ENCODE results near the gene IFNL2. TPM values are rescaled to one million over a fixed set of nuclear protein-coding genes. Genes with fewer than 3 reads are reported as not detected.

IFNL2 gene
- polyA plus RNA-seq, 1 donor from 2014 or later = not detected

- Histone ChIP-seq H2AFZ (ENCODE audit: low read depth, low read length) (no peak overlapping the region), H3K9ac (ENCODE audit: low read length) (no peak overlapping the region), H3K9me2 (ENCODE audit: insufficient read depth, low read length) (no peaks in the 10 kb centered on the region), H3K79me2 (replicated peaks; ENCODE audit: insufficient read depth, low read length) (no peaks in the 10 kb centered on the region), H3K9me3 (ENCODE audit: low read length) (no peaks in the 10 kb centered on the region), H3K27me3 (ENCODE audit: insufficient read depth, low read depth, low read length) (peaks cover 22% of the 10 kb centered on the region), H3K36me3 (ENCODE audit: insufficient read depth, low read length) (no peaks in the 10 kb centered on the region), H4K20me1 (ENCODE audit: insufficient read depth) (no peaks in the 10 kb centered on the region), H3K27ac (ENCODE audit: low read length) (no peak overlapping the region), H3K4me3 (ENCODE audit: low read length) (no peak overlapping the region), H3K4me2 (ENCODE audit: low read length) (no peak overlapping the region), H3F3A (ENCODE audit: insufficient read depth, low read length, poor library complexity, severe bottlenecking) (no peaks in the 10 kb centered on the region)
- no peak for TF ChIP-seq REST (IDR thresholded peaks at IDR 0.05; ENCODE audit: borderline replicate concordance)
- TF ChIP-seq POLR2AphosphoS5 (IDR thresholded peaks at IDR 0.05) = no peak
Measured at GRCh38 chr19:39252458-39252857, 15.7 kb upstream of the IFNL2 start.

- H3K27me3 ChIP-seq (ENCODE audit: insufficient read depth, low read depth, low read length) = peaks cover 12% of the 10 kb centered on the region
- no peak overlapping the region for H3K4me2 ChIP-seq (ENCODE audit: low read length)
Measured at GRCh38 chr19:39253374-39254149, 14.6 kb upstream of the IFNL2 start.

More at GRCh38 chr19:39253374-39254149, 14.6 kb upstream of the IFNL2 start:
- no peak overlapping the region for H2AFZ ChIP-seq (ENCODE audit: low read depth, low read length)
- H3K4me3 ChIP-seq (ENCODE audit: low read length) = no peak overlapping the region
- no peaks in the 10 kb centered on the region for H3K36me3 ChIP-seq (ENCODE audit: insufficient read depth, low read length)
- no peak overlapping the region for H3K27ac ChIP-seq (ENCODE audit: low read length)
- H3F3A ChIP-seq (ENCODE audit: insufficient read depth, low read length, poor library complexity, severe bottlenecking) = no peaks in the 10 kb centered on the region
- TF ChIP-seq TAF1 (IDR thresholded peaks at IDR 0.05; ENCODE audit: low read depth) (no peak), POLR2AphosphoS5 (IDR thresholded peaks at IDR 0.05) (no peak), EP300 (conservative IDR thresholded peaks at IDR 0.05; ENCODE audit: poor library complexity, severe bottlenecking) (no peak), RAD21 (conservative IDR thresholded peaks at IDR 0.05) (no peak), EZH2 (IDR thresholded peaks at IDR 0.05; ENCODE audit: borderline replicate concordance, insufficient read depth, low read length, poor library complexity, severe bottlenecking) (no peak), SMC3 (conservative IDR thresholded peaks at IDR 0.05; ENCODE audit: poor library complexity) (no peak), CTCF (IDR thresholded peaks at IDR 0.05; ENCODE audit: poor library complexity, severe bottlenecking) (no peak), MXI1 (conservative IDR thresholded peaks at IDR 0.05; ENCODE audit: poor library complexity, severe bottlenecking) (no peak), REST (IDR thresholded peaks at IDR 0.05; ENCODE audit: borderline replicate concordance) (no peak)
- no peaks in the 10 kb centered on the region for H3K9me3 ChIP-seq (ENCODE audit: low read length)
- no peaks in the 10 kb centered on the region for H4K20me1 ChIP-seq (ENCODE audit: insufficient read depth)
- no peak overlapping the region for H3K9ac ChIP-seq (ENCODE audit: low read length)
- H3K79me2 ChIP-seq (replicated peaks; ENCODE audit: insufficient read depth, low read length) = no peaks in the 10 kb centered on the region
- no peaks in the 10 kb centered on the region for H3K9me2 ChIP-seq (ENCODE audit: insufficient read depth, low read length)

Data from neural cell (in vitro differentiated cells).